SW 1271 (cell line): ENCODE results near the gene ATRN.

Source experiments
- DNase-seq, 2 experiments: peaks; one replicate each; lab custom pipeline; 2025; lab: John Stamatoyannopoulos, UW

ATRN gene

GRCh38 chr20:3628502-3629314 lies 157.9 kb downstream of the ATRN start:
- no peak for DNase-seq

GRCh38 chr20:3629893-3630292 lies 159.1 kb downstream of the ATRN start:
- no peak for DNase-seq

GRCh38 chr20:3630429-3630828 lies 159.6 kb downstream of the ATRN start:
- DNase-seq: no peak

GRCh38 chr20:3631534-3631933 lies 160.7 kb downstream of the ATRN start:
- no peak for DNase-seq

GRCh38 chr20:3632311-3633004 lies 161.6 kb downstream of the ATRN start:
- no peak for DNase-seq

- DNase-seq: no peak
Measured at GRCh38 chr20:3633913-3634478, 163.2 kb downstream of the ATRN start.

- no peak for DNase-seq
Measured at GRCh38 chr20:3635346-3635745, 164.5 kb downstream of the ATRN start.

GRCh38 chr20:3640259-3640658 lies 169.4 kb downstream of the ATRN start:
- no peak for DNase-seq

GRCh38 chr20:3645309-3646066 lies 174.7 kb downstream of the ATRN start:
- DNase-seq: no peak

GRCh38 chr20:3646067-3646440 lies 175.2 kb downstream of the ATRN start:
- DNase-seq: no peak

- DNase-seq: no peak
Measured at GRCh38 chr20:3646651-3647050, 175.8 kb downstream of the ATRN start.

- DNase-seq: no peak
Measured at GRCh38 chr20:3647473-3647872, 176.7 kb downstream of the ATRN start.

GRCh38 chr20:3648951-3649350 lies 178.1 kb downstream of the ATRN start:
- no peak for DNase-seq

- DNase-seq: no peak
Measured at GRCh38 chr20:3651204-3651962, 180.6 kb downstream of the ATRN start.

GRCh38 chr20:3652221-3652620 lies 181.4 kb downstream of the ATRN start:
- DNase-seq: no peak

GRCh38 chr20:3652676-3653596 lies 182.1 kb downstream of the ATRN start:
- no peak for DNase-seq

GRCh38 chr20:3653921-3654320 lies 183.1 kb downstream of the ATRN start:
- DNase-seq: no peak

GRCh38 chr20:3654326-3655130 lies 183.7 kb downstream of the ATRN start:
- no peak for DNase-seq

GRCh38 chr20:3655131-3655405 lies 184.2 kb downstream of the ATRN start:
- DNase-seq: no peak
